ENCODE data around the gene UBE2U. TPM values are rescaled to one million over a fixed set of nuclear protein-coding genes. Genes with fewer than 3 reads are reported as not detected.
"Not testable (repeated sequence)": the region's sequence is repeated elsewhere in the genome, so short reads cannot be mapped to it uniquely, and the experiment has no call there.

UBE2U gene
- total RNA-seq, 2 experiments from 2014 or later: not detected

GRCh38 chr1:64194168-64195080 is 9.0 kb upstream of the UBE2U start:
- H3K27me3 Mint-ChIP-seq (ENCODE audit: low read depth): no peaks in the 10 kb centered on the region
- peaks cover 4% of the 10 kb centered on the region for H3K4me1 Mint-ChIP-seq (ENCODE audit: low read depth)
- H3K36me3 Mint-ChIP-seq (ENCODE audit: low read depth): no peaks in the 10 kb centered on the region
- no peak overlapping the region for H3K4me3 Mint-ChIP-seq
- no peak overlapping the region for H3K27ac Mint-ChIP-seq
- intact Hi-C loops (cut with micrococcal nuclease): no loop called here
- CTCF ChIA-PET: interaction anchor here (0.7 kb wide), 1 partner anchor 52 kb away, joined by 3 read pairs; no protein-coding TSS in a partner anchor
- no peaks in the 10 kb centered on the region for H3K9me3 Mint-ChIP-seq
- no peak for DNase-seq

GRCh38 chr1:64195081-64195395 is 8.4 kb upstream of the UBE2U start:
- CTCF ChIA-PET: no interaction called here
- intact Hi-C loops (cut with micrococcal nuclease): no loop called here
- H3K27ac Mint-ChIP-seq: no peak overlapping the region
- H3K4me3 Mint-ChIP-seq: no peak overlapping the region
- H3K27me3 Mint-ChIP-seq (ENCODE audit: low read depth): no peaks in the 10 kb centered on the region
- H3K9me3 Mint-ChIP-seq: no peaks in the 10 kb centered on the region
- H3K4me1 Mint-ChIP-seq (ENCODE audit: low read depth): peaks cover 4% of the 10 kb centered on the region
- DNase-seq: no peak
- H3K36me3 Mint-ChIP-seq (ENCODE audit: low read depth): no peaks in the 10 kb centered on the region

GRCh38 chr1:64196074-64196870 is 7.2 kb upstream of the UBE2U start:
- Mint-ChIP-seq H3K4me3 (no peak overlapping the region), H3K36me3 (ENCODE audit: low read depth) (no peaks in the 10 kb centered on the region), H3K9me3 (no peaks in the 10 kb centered on the region), H3K4me1 (ENCODE audit: low read depth) (peaks cover 4% of the 10 kb centered on the region), H3K27ac (no peak overlapping the region), H3K27me3 (ENCODE audit: low read depth) (no peaks in the 10 kb centered on the region)
- no peak for DNase-seq
- CTCF ChIA-PET: no interaction called here
- intact Hi-C loops (cut with micrococcal nuclease): no loop called here

GRCh38 chr1:64197076-64197475 is 6.3 kb upstream of the UBE2U start:
- H3K36me3 Mint-ChIP-seq (ENCODE audit: low read depth): no peaks in the 10 kb centered on the region
- no peaks in the 10 kb centered on the region for H3K9me3 Mint-ChIP-seq
- intact Hi-C loops (cut with micrococcal nuclease): no loop called here
- no peak for DNase-seq
- no peaks in the 10 kb centered on the region for H3K27me3 Mint-ChIP-seq (ENCODE audit: low read depth)
- H3K4me1 Mint-ChIP-seq (ENCODE audit: low read depth): peaks cover 4% of the 10 kb centered on the region
- H3K27ac Mint-ChIP-seq: no peak overlapping the region
- no peak overlapping the region for H3K4me3 Mint-ChIP-seq
- CTCF ChIA-PET: interaction anchor here (1.3 to 1.6 kb wide), 3 partner anchors 16 to 50 kb away, joined by 3 to 5 read pairs (median 3); no protein-coding TSS in a partner anchor

GRCh38 chr1:64199154-64199553 is 4.3 kb upstream of the UBE2U start:
- Mint-ChIP-seq H3K27ac (no peak overlapping the region), H3K27me3 (ENCODE audit: low read depth) (peaks cover 5% of the 10 kb centered on the region), H3K4me3 (no peak overlapping the region), H3K9me3 (no peaks in the 10 kb centered on the region), H3K4me1 (ENCODE audit: low read depth) (peaks cover 4% of the 10 kb centered on the region), H3K36me3 (ENCODE audit: low read depth) (no peaks in the 10 kb centered on the region)
- no peak for DNase-seq
- CTCF ChIA-PET: no interaction called here
- intact Hi-C loops (cut with micrococcal nuclease): no loop called here

GRCh38 chr1:64200064-64200463 is 3.4 kb upstream of the UBE2U start:
- Mint-ChIP-seq H3K4me3 (no peak overlapping the region), H3K4me1 (ENCODE audit: low read depth) (peaks cover 4% of the 10 kb centered on the region), H3K9me3 (no peaks in the 10 kb centered on the region), H3K36me3 (ENCODE audit: low read depth) (no peaks in the 10 kb centered on the region), H3K27me3 (ENCODE audit: low read depth) (peaks cover 5% of the 10 kb centered on the region), H3K27ac (no peak overlapping the region)
- intact Hi-C loops (cut with micrococcal nuclease): no loop called here
- no peak for DNase-seq
- CTCF ChIA-PET: no interaction called here

GRCh38 chr1:64209221-64209620 is 5.8 kb downstream of the UBE2U start:
- Mint-ChIP-seq H3K9me3 (no peaks in the 10 kb centered on the region), H3K27me3 (ENCODE audit: low read depth) (peaks cover 4% of the 10 kb centered on the region), H3K4me1 (ENCODE audit: low read depth) (no peaks in the 10 kb centered on the region), H3K4me3 (no peak overlapping the region), H3K27ac (no peak overlapping the region), H3K36me3 (ENCODE audit: low read depth) (no peaks in the 10 kb centered on the region)
- intact Hi-C loops (cut with micrococcal nuclease): no loop called here
- CTCF ChIA-PET: no interaction called here
- no peak for DNase-seq

- Mint-ChIP-seq H3K36me3 (ENCODE audit: low read depth) (no peaks in the 10 kb centered on the region), H3K27me3 (ENCODE audit: low read depth) (peaks cover 5% of the 10 kb centered on the region), H3K9me3 (no peaks in the 10 kb centered on the region), H3K27ac (no peak overlapping the region), H3K4me3 (no peak overlapping the region), H3K4me1 (ENCODE audit: low read depth) (no peaks in the 10 kb centered on the region)
- CTCF ChIA-PET: no interaction called here
- intact Hi-C loops (cut with micrococcal nuclease): no loop called here
- DNase-seq: no peak
Measured at GRCh38 chr1:64212031-64212430, 8.6 kb downstream of the UBE2U start.

GRCh38 chr1:64215576-64215975 is 12.2 kb downstream of the UBE2U start:
- H3K4me3 Mint-ChIP-seq: no peak overlapping the region
- H3K27me3 Mint-ChIP-seq (ENCODE audit: low read depth): peaks cover 13% of the 10 kb centered on the region
- H3K4me1 Mint-ChIP-seq (ENCODE audit: low read depth): no peaks in the 10 kb centered on the region
- intact Hi-C loops (cut with micrococcal nuclease): no loop called here
- no peaks in the 10 kb centered on the region for H3K36me3 Mint-ChIP-seq (ENCODE audit: low read depth)
- H3K27ac Mint-ChIP-seq: no peak overlapping the region
- DNase-seq: no peak
- H3K9me3 Mint-ChIP-seq: no peaks in the 10 kb centered on the region
- CTCF ChIA-PET: interaction anchor here (0.6 kb wide), 1 partner anchor 49 kb away, joined by 3 read pairs; no protein-coding TSS in a partner anchor

GRCh38 chr1:64220241-64220640 is 16.8 kb downstream of the UBE2U start:
- no peak for DNase-seq
- Mint-ChIP-seq H3K36me3 (ENCODE audit: low read depth) (no peaks in the 10 kb centered on the region), H3K27me3 (ENCODE audit: low read depth) (peaks cover 12% of the 10 kb centered on the region), H3K4me1 (ENCODE audit: low read depth) (peaks cover 11% of the 10 kb centered on the region), H3K9me3 (no peaks in the 10 kb centered on the region), H3K4me3 (no peak overlapping the region), H3K27ac (no peak overlapping the region)
- intact Hi-C loops (cut with micrococcal nuclease): loop anchor here (5.0 kb wide), 1 partner anchor 48 kb away; no protein-coding TSS in a partner anchor
- CTCF ChIA-PET: no interaction called here

- Mint-ChIP-seq H3K4me1 (ENCODE audit: low read depth) (peaks cover 11% of the 10 kb centered on the region), H3K27me3 (ENCODE audit: low read depth) (peaks cover 14% of the 10 kb centered on the region), H3K36me3 (ENCODE audit: low read depth) (no peaks in the 10 kb centered on the region), H3K9me3 (no peaks in the 10 kb centered on the region), H3K27ac (peak overlapping the region; percentile 22), H3K4me3 (no peak overlapping the region)
- intact Hi-C loops (cut with micrococcal nuclease): loop anchor here (5.0 kb wide), 1 partner anchor 51 kb away; no protein-coding TSS in a partner anchor
- CTCF ChIA-PET: no interaction called here
- no peak for DNase-seq
Measured at GRCh38 chr1:64223329-64224151, 20.1 kb downstream of the UBE2U start.

- H3K4me3 Mint-ChIP-seq; H3K27ac Mint-ChIP-seq; H3K36me3 Mint-ChIP-seq (ENCODE audit: low read depth); DNase-seq; CTCF ChIA-PET; H3K9me3 Mint-ChIP-seq: not testable (repeated sequence)
- Mint-ChIP-seq H3K4me1 (ENCODE audit: low read depth) (peaks cover 11% of the 10 kb centered on the region), H3K27me3 (ENCODE audit: low read depth) (peaks cover 14% of the 10 kb centered on the region)
- intact Hi-C loops (cut with micrococcal nuclease): loop anchor here (5.0 kb wide), 1 partner anchor 52 kb away; no protein-coding TSS in a partner anchor
Measured at GRCh38 chr1:64224236-64224635, 20.8 kb downstream of the UBE2U start.
